ENCODE data around the gene KCTD6.

The KCTD6 gene

DNA sequence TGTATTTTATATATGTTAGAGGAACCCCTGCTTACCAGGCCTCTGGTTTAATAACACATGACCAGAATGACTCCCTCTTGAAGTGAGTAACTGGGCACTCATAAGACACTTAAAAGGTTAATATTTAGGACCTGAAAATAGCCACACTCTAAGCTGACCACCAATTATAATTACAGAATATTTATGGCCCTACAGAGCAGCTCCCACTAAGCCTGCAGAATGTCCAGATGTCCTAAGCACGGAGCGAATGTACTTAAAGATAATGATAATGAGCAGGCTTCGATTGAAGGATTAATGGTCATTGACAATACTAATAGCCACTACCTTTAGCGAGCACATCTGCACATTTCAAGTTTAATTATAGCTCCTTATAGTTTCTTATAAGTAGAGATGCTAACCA is 22.8 kb upstream of the KCTD6 start:
- H3K9ac ChIP-seq (ENCODE audit: low read length): no peak overlapping the region
- H3K4me1 ChIP-seq (ENCODE audit: low read length): peaks cover 12% of the 10 kb centered on the region
- H3K27me3 ChIP-seq (ENCODE audit: low read depth, low read length): no peaks in the 10 kb centered on the region
- H3K36me3 ChIP-seq (replicated peaks; ENCODE audit: low read depth, low read length): no peaks in the 10 kb centered on the region
- no peak overlapping the region for H3K4me3 ChIP-seq (ENCODE audit: low read length)
- TF ChIP-seq CTCF (IDR thresholded peaks at IDR 0.05; ENCODE audit: low read depth, low read length): no peak
- TF ChIP-seq EZH2phosphoT487 (IDR thresholded peaks at IDR 0.05; ENCODE audit: low read depth): no peak
- no peaks in the 10 kb centered on the region for H4K20me1 ChIP-seq (ENCODE audit: insufficient read depth, low read length)
- H2AFZ ChIP-seq (ENCODE audit: low read depth, low read length): no peak overlapping the region
- no peaks in the 10 kb centered on the region for H3K9me3 ChIP-seq (ENCODE audit: insufficient read depth, low read length)
- no peaks in the 10 kb centered on the region for H3K79me2 ChIP-seq (ENCODE audit: low read length)
- H3K27ac ChIP-seq (ENCODE audit: low read length): no peak overlapping the region
- no peak overlapping the region for H3K4me2 ChIP-seq (ENCODE audit: low read length)

DNA sequence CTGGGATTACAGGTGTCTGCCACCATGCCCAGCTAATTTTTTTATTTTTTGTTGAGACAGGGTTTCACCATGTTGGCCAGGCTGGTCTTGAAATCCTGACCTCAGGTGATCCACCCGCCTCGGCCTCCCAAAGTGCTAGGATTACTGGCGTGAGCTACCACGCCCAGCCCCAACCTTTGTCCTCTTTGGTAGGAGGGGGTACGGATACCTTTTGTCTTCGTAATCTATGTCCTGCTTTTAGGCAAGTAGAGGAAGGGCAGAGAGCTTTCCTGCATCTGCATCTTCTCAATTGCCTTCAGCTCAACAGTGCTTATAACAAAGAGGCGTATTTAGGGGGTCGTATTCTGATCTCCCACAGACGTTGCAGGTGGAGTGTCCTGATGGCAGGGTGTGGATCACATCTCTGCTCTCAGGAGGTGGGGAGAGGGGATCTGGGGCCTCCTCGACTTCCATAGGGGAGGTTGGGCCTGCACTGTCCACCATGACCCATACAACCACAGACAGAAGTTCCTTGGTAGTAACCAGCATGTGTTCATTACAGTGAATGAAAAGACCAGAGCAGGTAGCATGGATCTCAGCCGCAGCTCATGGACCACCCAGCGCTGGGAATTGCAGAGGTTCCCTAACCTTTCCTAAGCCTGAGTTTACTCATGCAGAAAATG is 21.4 kb upstream of the KCTD6 start:
- Histone ChIP-seq H3K27me3 (ENCODE audit: low read depth, low read length) (no peaks in the 10 kb centered on the region), H3K4me1 (ENCODE audit: low read length) (peaks cover 20% of the 10 kb centered on the region), H2AFZ (ENCODE audit: low read depth, low read length) (no peak overlapping the region), H3K9me3 (ENCODE audit: insufficient read depth, low read length) (no peaks in the 10 kb centered on the region), H3K9ac (ENCODE audit: low read length) (no peak overlapping the region), H3K4me2 (ENCODE audit: low read length) (no peak overlapping the region), H4K20me1 (ENCODE audit: insufficient read depth, low read length) (no peaks in the 10 kb centered on the region), H3K79me2 (ENCODE audit: low read length) (no peaks in the 10 kb centered on the region), H3K36me3 (replicated peaks; ENCODE audit: low read depth, low read length) (no peaks in the 10 kb centered on the region), H3K27ac (ENCODE audit: low read length) (no peak overlapping the region), H3K4me3 (ENCODE audit: low read length) (no peak overlapping the region)
- TF ChIP-seq CTCF (IDR thresholded peaks at IDR 0.05; ENCODE audit: low read depth, low read length) (no peak), EZH2phosphoT487 (IDR thresholded peaks at IDR 0.05; ENCODE audit: low read depth) (no peak)

DNA sequence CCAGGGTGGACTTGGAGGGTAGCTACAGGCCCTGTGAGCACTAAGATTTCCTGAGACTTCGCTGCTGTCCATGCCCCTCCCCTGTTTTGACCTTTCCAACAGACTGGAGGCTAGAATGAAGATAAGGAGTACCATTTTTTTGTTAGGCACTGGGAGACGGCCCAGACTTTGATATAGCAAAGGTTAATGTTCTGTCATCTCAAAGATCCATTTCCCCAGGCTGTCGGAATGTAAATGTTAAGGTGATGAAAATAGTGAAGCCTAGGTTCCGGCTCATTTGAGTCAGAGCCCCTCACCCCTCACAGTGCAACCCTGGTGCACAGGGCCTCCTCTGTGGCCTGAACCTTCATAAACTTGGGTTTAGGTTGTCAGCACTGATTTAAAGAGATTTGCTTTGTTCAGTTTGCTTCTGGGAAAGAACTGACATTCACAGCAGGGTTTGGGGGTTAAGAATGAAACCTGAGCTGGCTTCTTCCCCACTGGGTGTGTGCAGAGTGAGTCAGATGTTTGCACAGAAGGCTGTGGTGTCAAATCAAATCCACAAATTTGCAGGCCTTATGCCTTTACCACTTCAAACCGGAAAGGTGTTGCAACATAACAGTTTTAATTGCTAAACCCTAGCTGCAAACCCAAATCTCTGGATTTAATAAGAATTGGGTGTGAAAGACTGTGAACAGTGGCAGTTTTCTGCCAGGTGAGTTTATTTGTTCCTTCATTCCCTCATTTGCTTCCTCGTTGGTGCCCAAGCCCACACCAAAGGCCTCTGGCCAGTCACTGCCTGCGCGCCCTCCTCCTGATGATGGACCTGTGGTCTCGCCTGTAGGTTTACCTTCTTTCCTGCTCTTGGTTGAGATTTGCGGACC is 20.6 kb upstream of the KCTD6 start:
- Histone ChIP-seq H3K36me3 (replicated peaks; ENCODE audit: low read depth, low read length) (no peaks in the 10 kb centered on the region), H4K20me1 (ENCODE audit: insufficient read depth, low read length) (no peaks in the 10 kb centered on the region), H3K4me2 (ENCODE audit: low read length) (no peak overlapping the region), H3K4me3 (ENCODE audit: low read length) (no peak overlapping the region), H3K9ac (ENCODE audit: low read length) (no peak overlapping the region), H3K79me2 (ENCODE audit: low read length) (no peaks in the 10 kb centered on the region), H3K27ac (ENCODE audit: low read length) (no peak overlapping the region), H3K9me3 (ENCODE audit: insufficient read depth, low read length) (no peaks in the 10 kb centered on the region), H2AFZ (ENCODE audit: low read depth, low read length) (no peak overlapping the region; the same call in 1 of the 2 replicates), H3K4me1 (ENCODE audit: low read length) (peaks cover 20% of the 10 kb centered on the region), H3K27me3 (ENCODE audit: low read depth, low read length) (no peaks in the 10 kb centered on the region)
- TF ChIP-seq CTCF (IDR thresholded peaks at IDR 0.05; ENCODE audit: low read depth, low read length): no peak
- no peak for TF ChIP-seq EZH2phosphoT487 (IDR thresholded peaks at IDR 0.05; ENCODE audit: low read depth)

DNA sequence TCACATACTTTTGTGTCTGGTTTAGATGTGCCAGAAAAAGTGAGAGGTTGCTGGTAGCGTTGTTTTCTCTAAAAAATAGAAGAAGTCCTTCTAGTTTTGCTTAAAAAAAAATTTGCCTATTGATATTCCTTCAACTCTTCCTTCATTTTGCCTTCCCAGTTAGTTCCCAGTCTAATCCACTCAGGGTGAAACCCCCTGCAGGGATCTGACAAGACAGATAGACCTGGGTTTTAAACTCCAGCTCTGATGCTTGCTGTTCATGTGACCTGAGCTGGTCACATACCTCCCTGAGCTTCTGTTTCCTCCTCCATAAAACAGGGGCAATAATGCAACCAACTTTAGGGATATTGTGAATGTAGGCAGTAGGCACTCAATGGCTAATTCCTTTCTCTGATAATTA is 18.6 kb upstream of the KCTD6 start:
- no peak overlapping the region for H3K27ac ChIP-seq (ENCODE audit: low read length)
- H3K4me3 ChIP-seq (ENCODE audit: low read length): no peak overlapping the region
- H2AFZ ChIP-seq (ENCODE audit: low read depth, low read length): no peak overlapping the region
- no peak overlapping the region for H3K9ac ChIP-seq (ENCODE audit: low read length)
- no peak for TF ChIP-seq CTCF (IDR thresholded peaks at IDR 0.05; ENCODE audit: low read depth, low read length)
- no peak for TF ChIP-seq EZH2phosphoT487 (IDR thresholded peaks at IDR 0.05; ENCODE audit: low read depth)
- H3K9me3 ChIP-seq (ENCODE audit: insufficient read depth, low read length): no peaks in the 10 kb centered on the region
- H4K20me1 ChIP-seq (ENCODE audit: insufficient read depth, low read length): no peaks in the 10 kb centered on the region
- no peaks in the 10 kb centered on the region for H3K27me3 ChIP-seq (ENCODE audit: low read depth, low read length)
- H3K4me2 ChIP-seq (ENCODE audit: low read length): no peak overlapping the region
- H3K4me1 ChIP-seq (ENCODE audit: low read length): peaks cover 20% of the 10 kb centered on the region
- H3K79me2 ChIP-seq (ENCODE audit: low read length): no peaks in the 10 kb centered on the region
- H3K36me3 ChIP-seq (replicated peaks; ENCODE audit: low read depth, low read length): no peaks in the 10 kb centered on the region
